Measurements from ENCODE around the gene PRPS1L1.

PRPS1L1 gene

DNA sequence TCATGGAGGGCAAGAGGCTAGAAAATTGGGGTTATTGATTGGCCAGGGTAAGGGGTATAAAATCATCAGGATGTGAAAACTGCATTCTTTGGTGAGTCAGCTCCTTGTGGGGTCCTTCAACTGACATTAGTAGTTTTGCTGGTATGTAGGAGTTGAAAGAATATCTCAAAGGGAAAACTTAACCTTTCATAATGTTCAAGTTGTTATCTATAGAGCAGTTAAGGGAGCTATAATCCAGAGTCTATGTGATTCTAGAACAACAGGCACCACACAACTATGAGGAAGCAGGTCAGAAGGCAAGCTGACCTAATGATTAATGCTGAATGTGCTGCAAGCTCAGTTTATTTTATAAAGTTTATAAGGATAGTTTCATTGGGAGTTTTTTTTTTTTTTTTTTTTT is 13.7 kb downstream of the PRPS1L1 start:
- no peak for DNase-seq (ENCODE audit: low spot score)

DNA sequence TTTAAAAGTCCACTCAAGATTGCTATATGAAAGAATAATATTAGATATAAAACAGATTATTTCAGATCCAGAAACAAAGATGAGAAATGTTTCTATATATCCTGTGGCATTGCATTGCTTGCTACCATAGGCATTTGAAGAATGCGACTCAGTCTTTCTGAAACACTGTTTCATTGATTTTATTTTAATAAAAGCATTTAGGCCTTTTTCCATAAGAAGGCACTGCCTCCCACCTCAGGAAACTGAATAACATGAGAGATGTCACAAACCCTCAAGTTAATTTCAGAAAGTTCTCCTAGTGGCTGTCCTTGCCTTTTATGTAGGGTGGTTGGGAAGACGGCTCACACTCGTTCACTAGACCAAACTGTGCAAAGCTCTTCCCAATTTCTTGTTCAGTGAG is 23.3 kb downstream of the PRPS1L1 start:
- DNase-seq (ENCODE audit: low spot score) = no peak

DNA sequence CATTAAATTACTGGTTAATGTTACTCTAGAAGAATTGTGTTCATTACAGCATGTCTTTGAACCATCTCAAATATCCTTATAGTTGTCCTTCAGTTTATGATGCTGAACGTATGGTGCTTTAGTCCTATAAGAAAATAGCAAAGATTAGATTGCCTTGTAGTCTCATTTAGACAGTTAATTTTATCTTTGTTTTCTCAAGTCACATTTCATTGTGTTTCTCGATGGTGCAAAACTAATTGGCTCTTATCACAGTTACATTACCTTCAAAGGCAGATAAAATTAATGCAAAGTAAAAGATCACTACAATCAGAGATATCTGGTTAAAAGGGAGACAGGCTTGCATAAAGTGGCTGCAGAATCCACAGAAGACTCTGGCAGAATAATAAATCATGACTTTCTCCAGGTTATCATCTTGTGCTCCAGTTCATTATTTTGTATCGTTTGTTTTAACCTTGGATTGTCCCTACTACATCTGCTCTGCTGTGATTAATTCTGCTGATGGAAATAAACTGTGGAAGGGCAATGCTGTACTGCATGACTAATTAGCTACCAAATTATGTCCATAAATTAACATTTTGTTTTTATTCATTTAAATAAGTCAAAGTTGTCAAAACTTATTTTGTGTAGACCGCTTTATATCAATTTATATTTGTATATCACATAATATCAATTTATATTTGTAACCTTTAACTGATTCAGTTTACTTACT is 24.2 kb downstream of the PRPS1L1 start:
- DNase-seq (ENCODE audit: low spot score) = no peak

DNA sequence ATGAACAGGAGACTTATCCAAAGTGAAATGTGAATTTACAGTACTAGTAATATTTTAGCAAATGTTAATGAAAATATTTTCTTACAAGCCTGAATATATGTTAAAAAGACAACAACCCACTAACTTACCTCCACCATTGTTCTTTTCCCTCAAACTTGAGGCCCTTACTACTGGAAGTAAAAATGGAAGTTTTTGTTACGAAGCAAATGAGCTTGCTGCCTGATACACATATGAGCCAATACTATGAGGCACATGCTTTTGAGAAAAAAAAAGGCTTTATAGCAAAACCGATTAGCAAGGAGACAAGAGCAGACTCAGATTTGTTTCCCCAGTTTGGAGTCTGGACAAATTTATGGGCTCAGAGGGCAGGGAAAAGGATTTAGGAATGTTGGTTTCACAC is 29.0 kb downstream of the PRPS1L1 start:
- DNase-seq (ENCODE audit: low spot score) = no peak

DNA sequence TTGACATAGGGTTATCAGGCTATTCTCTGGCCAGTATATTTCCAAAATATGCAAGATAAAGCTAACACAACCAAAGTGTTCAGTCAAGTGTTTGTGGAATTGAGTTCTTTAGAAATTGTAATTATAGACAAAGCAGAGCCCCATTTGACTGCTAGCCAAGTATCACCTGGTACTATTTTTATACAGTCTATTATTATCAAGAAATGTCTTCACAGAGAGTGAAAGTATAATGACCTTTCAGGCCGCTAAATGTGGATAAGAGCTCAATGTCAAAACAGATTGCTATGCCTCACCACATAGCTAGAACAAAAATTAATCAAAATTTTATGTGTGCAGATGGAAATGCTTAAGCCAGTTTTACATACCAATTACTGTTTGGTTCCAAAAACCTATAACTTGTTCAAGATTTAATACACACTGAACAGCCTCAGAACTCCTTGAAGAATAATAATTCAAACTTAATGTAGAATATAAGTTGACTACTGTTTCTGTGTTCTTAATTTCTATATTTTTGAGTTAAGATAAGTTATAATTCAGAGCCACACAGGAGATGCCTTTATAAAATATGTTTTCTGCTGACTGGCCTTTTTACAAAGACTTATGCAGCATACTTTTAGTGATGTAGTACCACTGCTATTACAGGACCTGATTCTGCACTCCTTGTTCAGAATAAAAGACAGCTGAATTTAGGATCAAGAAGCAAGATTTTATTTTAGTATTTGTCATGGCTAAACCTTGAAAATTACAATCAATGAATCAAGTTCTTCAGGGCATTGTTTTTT is 31.0 kb downstream of the PRPS1L1 start:
- no peak for DNase-seq (ENCODE audit: low spot score)

DNA sequence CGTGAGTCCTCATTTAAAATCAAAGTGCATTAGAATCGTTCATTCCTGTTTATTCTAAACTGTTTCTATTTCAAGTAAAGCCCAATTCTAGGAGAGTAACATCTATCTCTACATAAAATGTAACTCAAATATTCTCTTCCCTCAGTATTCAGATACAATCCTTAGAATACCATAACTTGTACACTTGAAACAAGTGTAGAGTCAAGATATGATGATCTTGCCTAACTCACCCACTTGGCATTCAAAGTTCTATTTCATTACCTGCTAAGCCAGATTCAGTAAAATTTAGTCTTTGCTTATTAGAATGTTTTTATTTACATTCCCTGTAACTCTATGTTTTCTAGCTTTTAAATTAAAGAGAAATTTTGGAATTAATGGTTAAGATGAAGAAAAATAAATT is 31.6 kb downstream of the PRPS1L1 start:
- no peak for DNase-seq (ENCODE audit: low spot score)

DNA sequence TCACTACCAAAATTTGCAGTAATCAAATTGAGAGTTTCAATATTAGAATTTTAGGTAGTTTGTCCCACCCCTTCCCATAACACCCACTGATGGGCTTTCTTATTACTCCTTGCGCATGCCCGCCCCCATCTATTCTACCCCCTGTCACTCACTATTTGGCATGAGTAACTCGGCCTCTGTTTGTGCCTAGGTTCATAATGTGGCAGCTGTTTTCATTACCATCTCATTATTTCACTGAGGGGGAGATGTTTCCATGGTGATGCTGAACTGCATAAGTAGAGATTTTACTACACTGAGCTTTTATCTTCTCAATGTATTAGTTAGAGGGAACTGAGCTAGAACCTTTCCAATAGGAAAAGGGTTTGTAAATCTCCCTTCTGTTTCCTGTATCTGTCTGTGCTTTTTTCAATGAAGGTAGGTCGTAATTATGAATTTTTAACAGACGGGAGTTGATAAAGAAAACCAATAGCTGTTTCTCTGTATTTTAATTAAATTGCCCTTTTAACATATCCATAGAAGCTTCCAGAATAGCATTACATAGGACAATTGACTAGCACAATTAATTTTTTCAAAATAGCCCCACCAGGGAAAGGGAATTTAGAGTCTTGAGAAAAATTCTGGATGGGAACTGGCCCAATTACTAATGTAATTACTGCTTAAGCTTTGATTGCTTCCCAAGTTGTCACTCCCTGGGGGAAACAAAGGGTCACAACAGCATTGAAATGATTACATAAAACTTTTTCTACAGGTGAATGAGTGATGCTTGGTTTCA is 33.4 kb downstream of the PRPS1L1 start:
- DNase-seq (ENCODE audit: low spot score) = no peak

DNA sequence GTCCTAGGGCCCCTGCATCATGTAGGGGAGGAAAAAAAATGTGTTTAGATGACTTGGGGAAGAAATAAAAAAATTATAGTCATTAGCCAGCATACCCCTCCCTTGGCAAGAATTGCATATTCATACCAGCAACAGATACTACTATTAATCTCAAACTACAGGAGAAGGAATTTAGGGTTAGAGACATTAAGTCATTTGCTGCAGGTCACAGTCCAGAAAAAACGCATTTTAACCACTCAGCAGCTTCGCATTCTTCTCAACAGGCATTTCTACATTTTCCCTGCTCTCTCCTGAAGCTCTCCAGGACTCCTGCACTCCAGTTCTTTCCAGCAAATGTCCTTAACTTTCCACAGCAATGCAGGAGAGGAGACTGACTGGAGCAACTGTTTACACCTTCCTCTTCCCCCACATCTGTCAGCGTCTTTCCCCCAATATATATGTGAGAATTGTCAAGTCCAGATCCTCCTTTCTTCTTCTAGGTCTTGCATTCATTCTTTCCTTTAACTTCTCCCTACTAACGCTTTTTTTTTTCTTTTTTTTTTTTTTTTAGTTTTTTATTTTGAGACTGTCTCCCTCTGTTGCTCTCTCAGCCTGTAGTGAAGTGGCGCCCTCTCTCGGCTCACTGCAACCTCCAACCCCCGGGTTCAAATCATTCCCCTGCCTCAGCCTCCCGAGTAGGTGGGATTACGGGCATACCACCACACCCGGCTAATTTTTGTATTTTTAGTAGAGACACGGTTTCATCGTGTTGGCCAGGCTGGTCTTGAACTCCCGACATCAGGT is 35.6 kb downstream of the PRPS1L1 start:
- DNase-seq (ENCODE audit: low spot score) = peak; percentile 20

DNA sequence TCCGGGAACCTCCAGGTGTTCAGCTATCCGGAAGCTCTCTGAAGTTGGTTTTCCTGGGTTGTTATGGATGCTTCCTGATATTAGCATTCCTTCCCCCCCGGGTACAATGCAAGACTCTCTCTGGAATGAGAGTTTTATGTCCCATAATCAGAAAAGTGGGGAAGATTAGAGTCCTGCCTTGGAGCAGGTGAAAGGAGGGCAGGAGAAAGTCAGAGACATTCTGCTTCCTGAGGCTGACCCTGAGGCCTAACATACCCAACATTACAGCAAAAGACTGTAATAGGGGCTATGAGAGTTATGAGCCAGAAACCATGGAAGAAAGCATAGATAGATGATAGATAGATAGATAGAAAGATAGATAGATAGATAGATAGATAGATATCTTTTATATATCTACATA is 36.9 kb downstream of the PRPS1L1 start:
- DNase-seq (ENCODE audit: low spot score) = no peak

DNA sequence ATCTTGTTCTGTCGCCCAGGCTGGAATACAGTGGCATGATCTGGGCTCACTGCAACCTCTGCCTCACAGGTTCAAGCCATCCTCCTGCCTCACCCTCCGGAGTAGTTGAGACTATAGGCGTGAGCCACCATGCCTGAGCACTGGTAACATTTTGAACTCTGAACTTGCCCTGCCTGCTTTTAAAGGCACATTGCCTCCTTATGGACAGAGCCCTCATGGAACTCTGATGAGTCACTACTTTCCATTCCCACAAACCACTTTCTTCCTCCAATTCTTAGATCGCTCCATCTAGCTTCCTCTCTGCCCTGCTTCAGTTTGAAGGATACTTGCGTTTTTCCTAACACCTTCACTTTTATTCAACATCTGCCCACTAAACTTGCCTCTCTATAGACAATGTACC is 38.1 kb downstream of the PRPS1L1 start:
- DNase-seq (ENCODE audit: low spot score) = no peak

DNA sequence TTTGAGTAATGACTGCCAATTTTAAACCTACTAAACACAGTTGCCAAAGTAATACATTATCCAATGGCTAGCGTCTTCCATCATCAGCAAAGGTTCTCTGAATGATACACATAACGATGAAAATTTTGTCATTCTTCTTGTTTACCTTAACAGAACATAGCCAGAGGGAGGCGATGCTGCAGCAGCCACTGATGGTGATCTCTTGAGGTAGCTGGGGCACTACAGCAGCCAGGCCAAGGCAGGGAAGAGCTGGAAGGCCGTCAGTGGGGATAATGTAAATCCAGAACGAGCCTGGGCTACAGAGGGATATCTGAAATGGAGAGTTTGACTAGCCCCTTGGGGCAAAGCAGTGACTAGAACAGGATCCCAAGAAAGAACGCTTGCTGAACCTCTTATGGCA is 38.8 kb downstream of the PRPS1L1 start:
- DNase-seq (ENCODE audit: low spot score) = no peak

DNA sequence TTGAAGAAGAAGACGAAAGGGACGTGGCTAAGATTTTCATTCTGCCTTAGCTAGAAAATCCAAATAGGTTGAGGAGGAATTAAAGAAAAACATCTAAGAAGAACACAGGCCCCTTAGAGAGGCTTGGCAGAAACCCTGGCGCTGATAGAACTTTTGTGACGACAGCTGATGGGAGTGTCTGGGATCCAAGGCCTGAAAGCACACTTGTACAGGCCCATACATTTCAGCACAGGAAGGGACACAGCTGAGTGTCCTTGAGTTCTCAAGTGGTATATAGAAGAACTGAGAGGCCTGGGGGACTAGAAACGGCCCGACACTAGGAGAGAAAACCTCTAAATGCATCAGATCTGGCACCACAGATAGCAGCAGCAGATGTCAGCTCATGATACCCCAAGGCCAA is 39.5 kb downstream of the PRPS1L1 start:
- no peak for DNase-seq (ENCODE audit: low spot score)

DNA sequence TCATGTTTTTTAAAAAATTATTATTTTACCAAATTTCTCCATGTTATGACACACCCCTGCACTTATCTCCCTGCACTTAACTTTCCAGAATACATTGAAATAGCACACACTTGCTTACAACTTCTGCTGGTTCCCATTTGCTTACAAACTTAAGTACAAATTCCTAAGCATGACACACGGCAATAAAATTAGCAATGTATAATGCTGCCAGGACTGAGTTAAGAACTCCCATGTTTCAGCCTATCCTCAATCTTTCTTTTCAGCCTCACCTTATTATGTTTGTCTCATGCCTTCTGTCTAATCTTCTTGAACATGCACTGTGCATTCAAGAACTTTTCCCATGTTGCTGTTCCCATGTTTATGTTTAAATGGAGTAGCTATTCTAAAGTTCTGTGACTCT is 40.8 kb downstream of the PRPS1L1 start:
- DNase-seq (ENCODE audit: low spot score) = no peak

DNA sequence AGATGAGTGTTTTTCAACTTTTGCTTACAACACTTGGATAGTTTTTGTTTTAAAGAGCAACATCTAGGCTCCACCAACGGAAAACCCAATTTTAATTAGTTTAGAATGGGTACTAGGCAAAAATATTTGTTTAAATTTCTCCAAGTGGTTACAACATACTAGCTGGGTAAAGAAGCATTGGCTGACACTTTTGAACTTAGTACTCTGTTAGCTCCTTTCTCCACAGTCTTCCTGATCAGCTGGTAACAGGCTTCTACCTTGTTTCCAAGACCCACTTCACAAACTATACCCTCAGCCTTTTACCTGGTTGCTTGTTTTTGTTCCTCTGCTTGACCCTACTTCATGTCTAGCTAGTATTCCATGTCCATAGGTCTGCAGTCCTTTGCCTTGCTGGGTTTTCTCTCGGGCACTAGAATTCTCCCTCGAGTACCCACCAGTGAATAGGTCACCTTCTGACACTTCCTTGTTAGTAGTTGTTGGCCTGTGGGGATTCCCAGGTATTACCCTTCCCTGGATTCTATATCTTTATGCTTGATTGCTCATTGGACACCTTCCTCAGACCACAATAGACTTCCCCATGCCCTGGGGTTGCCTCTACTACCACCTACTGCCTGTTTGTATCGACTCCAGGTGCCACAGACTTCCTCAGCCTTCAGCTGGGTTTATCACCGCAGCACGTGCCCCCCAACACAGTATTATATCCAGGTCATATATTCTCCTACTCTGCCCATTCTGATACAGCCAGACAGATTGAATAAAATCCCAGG is 42.0 kb downstream of the PRPS1L1 start:
- DNase-seq (ENCODE audit: low spot score) = no peak

DNA sequence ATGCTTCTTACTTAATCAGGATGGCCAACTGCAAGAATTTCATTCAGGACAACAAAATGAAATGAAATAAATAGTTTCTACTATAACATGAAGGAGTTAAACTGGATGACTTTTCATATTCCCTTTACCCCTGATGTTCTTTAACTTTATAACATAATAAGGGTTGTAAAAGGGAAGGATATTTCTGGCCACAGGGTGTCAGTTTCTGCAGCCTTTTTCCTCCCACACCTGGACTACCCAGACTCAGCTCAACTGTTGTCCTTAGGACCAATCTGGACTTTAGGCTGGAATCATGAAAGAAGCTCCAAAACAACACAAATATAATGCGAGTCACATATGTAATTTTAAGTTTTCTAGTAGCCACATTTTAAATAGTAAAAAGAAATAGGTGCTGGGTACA is 43.4 kb downstream of the PRPS1L1 start:
- DNase-seq (ENCODE audit: low spot score) = no peak

DNA sequence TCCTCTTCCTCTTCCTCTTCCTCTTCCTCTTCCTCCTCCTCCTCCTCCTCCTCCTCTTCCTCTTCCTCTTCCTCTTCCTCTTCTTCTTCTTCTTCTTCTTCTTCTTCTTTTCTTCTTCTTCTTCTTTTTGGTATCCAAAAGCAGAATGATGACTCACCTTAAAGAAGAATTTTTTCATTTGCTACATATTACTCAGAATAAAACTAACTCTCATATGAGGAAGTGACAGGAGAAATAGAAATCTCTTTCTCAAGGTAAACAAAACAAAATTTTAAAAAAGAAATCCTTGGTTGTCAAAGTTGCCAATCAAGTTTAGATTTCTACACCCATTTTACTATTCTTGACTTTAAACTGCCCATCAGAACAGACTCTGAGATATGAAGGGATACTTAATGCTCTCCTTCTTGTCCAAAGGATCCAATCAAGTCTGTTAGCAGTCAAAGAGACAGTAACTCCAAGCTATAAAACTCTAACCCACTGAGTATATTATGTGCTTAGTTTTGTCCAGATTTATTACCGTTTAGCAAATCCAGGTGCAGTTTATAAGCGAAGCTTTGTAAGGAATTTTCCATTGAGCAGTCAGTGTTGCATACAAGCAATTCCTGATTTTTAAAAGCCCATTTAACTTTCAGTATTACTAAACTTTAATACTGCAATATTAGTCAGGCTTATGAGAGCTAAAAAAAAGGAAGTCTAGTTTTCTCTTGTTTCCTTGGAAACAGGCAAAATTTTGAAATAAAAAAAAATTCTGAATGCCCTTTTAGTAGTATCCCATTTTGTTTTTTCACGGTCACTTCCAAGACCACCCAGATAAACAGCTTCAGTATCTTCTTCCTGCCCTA is 44.2 kb downstream of the PRPS1L1 start:
- no peak for DNase-seq (ENCODE audit: low spot score)

DNA sequence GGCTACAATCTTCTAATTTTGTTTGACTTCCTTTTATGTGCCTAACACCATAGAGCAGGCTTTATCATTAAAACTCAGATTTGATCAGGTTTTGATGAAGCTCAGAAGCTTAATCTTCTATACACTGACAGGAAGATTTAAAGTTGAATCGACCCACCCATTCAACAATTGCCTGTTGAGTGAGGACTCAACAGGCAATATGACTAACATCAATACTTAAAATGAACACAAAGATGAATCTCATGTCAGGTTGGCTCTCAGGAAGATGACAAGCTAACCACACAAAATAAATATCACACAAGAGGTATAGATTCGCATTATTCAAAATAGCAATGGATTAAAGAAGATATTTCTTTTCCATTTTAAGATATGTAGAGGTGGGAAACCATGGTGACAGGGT is 50.7 kb downstream of the PRPS1L1 start:
- DNase-seq (ENCODE audit: low spot score) = no peak

All from cerebellar cortex (tissue), 1 donor.